KMS-11 (cell line): ENCODE results near the gene MITF.
"Not testable (repeated sequence)": the region's sequence is repeated elsewhere in the genome, so short reads cannot be mapped to it uniquely, and the experiment has no call there.

ENCODE experiments used
- H2AFZ ChIP-seq: fragments of 200-600 bp; sonication (generic); 2 replicates; pipeline ENCODE4 v1.6.1; 2016; ENCODE audit warnings: antibody characterized with exemption, mixed run types, low read depth
- H3K27ac ChIP-seq: fragments of 200-600 bp; sonication (generic); 2 replicates; pipeline ENCODE4 v1.6.1; 2016; ENCODE audit warnings: mild to moderate bottlenecking, mixed run types
- H3K27me3 ChIP-seq: fragments of 200-600 bp; sonication (generic); 2 replicates; pipeline ENCODE4 v1.6.1; 2017; ENCODE audit warnings: mild to moderate bottlenecking, low read depth, mixed run types, moderate library complexity; ENCODE audit not compliant: insufficient read depth
- H3K36me3 ChIP-seq: fragments of 200-600 bp; sonication (generic); 2 replicates; pipeline ENCODE4 v1.6.1; 2017; ENCODE audit warnings: mild to moderate bottlenecking, mixed run types; ENCODE audit not compliant: insufficient read depth
- H3K4me1 ChIP-seq: fragments of 200-600 bp; sonication (generic); 2 replicates; pipeline ENCODE4 v1.6.1; 2016; ENCODE audit warnings: mild to moderate bottlenecking, low read depth, mixed run types; ENCODE audit not compliant: poor library complexity, severe bottlenecking
- H3K4me2 ChIP-seq: fragments of 200-600 bp; sonication (generic); 2 replicates; pipeline ENCODE4 v1.7.0; 2016; ENCODE audit warnings: mild to moderate bottlenecking, mixed run types
- H3K4me3 ChIP-seq: fragments of 200-600 bp; sonication (generic); IDR thresholded peaks from 2 replicates; pipeline ENCODE4 v1.6.1; 2017; ENCODE audit warnings: low read depth, low read length, mixed read lengths; ENCODE audit not compliant: insufficient read depth
- H3K79me2 ChIP-seq: fragments of 200-600 bp; sonication (generic); 2 replicates; pipeline ENCODE4 v1.6.1; 2016; ENCODE audit warnings: low read depth, mixed run types; ENCODE audit not compliant: insufficient read depth
- H3K9ac ChIP-seq: fragments of 200-600 bp; sonication (generic); 2 replicates; pipeline ENCODE4 v1.6.1; 2016; ENCODE audit warnings: mild to moderate bottlenecking, mixed run types
- H4K20me1 ChIP-seq: fragments of 200-600 bp; sonication (generic); 2 replicates; pipeline ENCODE4 v1.6.1; 2016; ENCODE audit warnings: mild to moderate bottlenecking, mixed run types; ENCODE audit not compliant: insufficient read depth
- CTCF ChIP-seq: fragments of 200-600 bp; sonication (generic); conservative IDR thresholded peaks from 2 replicates; pipeline ENCODE4 v1.6.1; 2017; ENCODE audit warnings: low read depth, mild to moderate bottlenecking, antibody characterized with exemption, low read length, moderate library complexity, mixed read lengths

Gene MITF

GRCh38 chr3:69901802-69902201 lies 162.5 kb downstream of the MITF start:
- H3K27ac ChIP-seq: no peak overlapping the region
- no peaks in the 10 kb centered on the region for H3K4me1 ChIP-seq
- H4K20me1 ChIP-seq: no peaks in the 10 kb centered on the region
- no peak overlapping the region for H2AFZ ChIP-seq
- H3K4me3 ChIP-seq: no peak overlapping the region
- H3K27me3 ChIP-seq: no peaks in the 10 kb centered on the region
- TF ChIP-seq CTCF: no peak
- no peaks in the 10 kb centered on the region for H3K79me2 ChIP-seq
- H3K36me3 ChIP-seq: no peaks in the 10 kb centered on the region
- no peak overlapping the region for H3K9ac ChIP-seq
- no peak overlapping the region for H3K4me2 ChIP-seq

GRCh38 chr3:69902386-69902785 lies 163.1 kb downstream of the MITF start:
- H3K4me1 ChIP-seq: no peaks in the 10 kb centered on the region
- no peak overlapping the region for H3K9ac ChIP-seq
- no peak for TF ChIP-seq CTCF
- H3K79me2 ChIP-seq: no peaks in the 10 kb centered on the region
- no peak overlapping the region for H3K4me2 ChIP-seq
- no peak overlapping the region for H2AFZ ChIP-seq
- H3K27ac ChIP-seq: no peak overlapping the region
- H4K20me1 ChIP-seq: no peaks in the 10 kb centered on the region
- no peaks in the 10 kb centered on the region for H3K27me3 ChIP-seq
- H3K4me3 ChIP-seq: no peak overlapping the region
- no peaks in the 10 kb centered on the region for H3K36me3 ChIP-seq

- no peaks in the 10 kb centered on the region for H3K4me1 ChIP-seq
- H3K4me3 ChIP-seq: no peak overlapping the region
- no peaks in the 10 kb centered on the region for H3K27me3 ChIP-seq
- H4K20me1 ChIP-seq: no peaks in the 10 kb centered on the region
- no peak overlapping the region for H3K9ac ChIP-seq
- no peak overlapping the region for H3K4me2 ChIP-seq
- no peaks in the 10 kb centered on the region for H3K79me2 ChIP-seq
- TF ChIP-seq CTCF: no peak
- no peak overlapping the region for H3K27ac ChIP-seq
- no peaks in the 10 kb centered on the region for H3K36me3 ChIP-seq
- no peak overlapping the region for H2AFZ ChIP-seq
Observed at GRCh38 chr3:69906351-69906966, 167.2 kb downstream of the MITF start.

- no peak overlapping the region for H2AFZ ChIP-seq
- no peak overlapping the region for H3K4me3 ChIP-seq
- no peak overlapping the region for H3K27ac ChIP-seq
- no peak overlapping the region for H3K4me2 ChIP-seq
- H3K36me3 ChIP-seq: no peaks in the 10 kb centered on the region
- no peaks in the 10 kb centered on the region for H3K79me2 ChIP-seq
- H3K27me3 ChIP-seq: no peaks in the 10 kb centered on the region
- H4K20me1 ChIP-seq: no peaks in the 10 kb centered on the region
- no peaks in the 10 kb centered on the region for H3K4me1 ChIP-seq
- no peak overlapping the region for H3K9ac ChIP-seq
- no peak for TF ChIP-seq CTCF
Observed at GRCh38 chr3:69907554-69907953, 168.3 kb downstream of the MITF start.

- H3K79me2 ChIP-seq, H3K9ac ChIP-seq, H3K4me1 ChIP-seq, H2AFZ ChIP-seq, H3K27ac ChIP-seq, H3K36me3 ChIP-seq, H3K4me3 ChIP-seq, H3K27me3 ChIP-seq, H4K20me1 ChIP-seq, H3K4me2 ChIP-seq: not testable (repeated sequence)
Observed at GRCh38 chr3:69909859-69910258, 170.6 kb downstream of the MITF start.
